Measurements from ENCODE around the gene MPO.

Gene MPO

GRCh38 chr17:58278661-58279015 is 2.1 kb downstream of the MPO start:
- DNase-seq = no peak

- no peak for DNase-seq
Observed at GRCh38 chr17:58277802-58278595, 2.7 kb downstream of the MPO start.

GRCh38 chr17:58277107-58277801 is 3.5 kb downstream of the MPO start:
- no peak for DNase-seq

- no peak for DNase-seq
Observed at GRCh38 chr17:58276423-58276822, 4.3 kb downstream of the MPO start.

GRCh38 chr17:58275417-58275816 is 5.3 kb downstream of the MPO start:
- no peak for DNase-seq

GRCh38 chr17:58273453-58274104 is 7.2 kb downstream of the MPO start:
- no peak for DNase-seq

GRCh38 chr17:58272367-58273280 is 8.1 kb downstream of the MPO start:
- DNase-seq = no peak

GRCh38 chr17:58271216-58271931 is 9.4 kb downstream of the MPO start:
- no peak for DNase-seq

- DNase-seq = no peak
Observed at GRCh38 chr17:58270476-58271215, 10.1 kb downstream of the MPO start.

- DNase-seq = no peak
Observed at GRCh38 chr17:58269557-58270291, 11.0 kb downstream of the MPO start.

- DNase-seq = no peak
Observed at GRCh38 chr17:58268774-58269556, 11.8 kb downstream of the MPO start.

- DNase-seq = no peak
Observed at GRCh38 chr17:58268326-58268725, 12.4 kb downstream of the MPO start.

GRCh38 chr17:58267347-58268324 is 13.1 kb downstream of the MPO start:
- DNase-seq = no peak

GRCh38 chr17:58265902-58266875 is 14.5 kb downstream of the MPO start:
- DNase-seq = no peak

- no peak for DNase-seq
Observed at GRCh38 chr17:58265271-58265670, 15.5 kb downstream of the MPO start.

GRCh38 chr17:58264407-58265103 is 16.2 kb downstream of the MPO start:
- DNase-seq = no peak

- DNase-seq = no peak
Observed at GRCh38 chr17:58263773-58264172, 17.0 kb downstream of the MPO start.
